Nephron progenitor cell (in vitro differentiated cells): ENCODE data around the gene CCDC152.

Source experiments
- DNase-seq: peaks from one replicate; pipeline ENCODE4 v3.0.0; 2021
- H3K27ac Mint-ChIP-seq: 2 replicates; pipeline ENCODE4 v1.8.0; 2021; ENCODE audit warnings: mild to moderate bottlenecking, moderate library complexity, mixed read lengths
- H3K27me3 Mint-ChIP-seq: 2 replicates; pipeline ENCODE4 v1.8.0; 2021; ENCODE audit warnings: mild to moderate bottlenecking, low read depth, mixed read lengths; ENCODE audit not compliant: poor library complexity
- H3K36me3 Mint-ChIP-seq: 2 replicates; pipeline ENCODE4 v1.8.0; 2021; ENCODE audit warnings: low read depth, mixed read lengths
- H3K4me1 Mint-ChIP-seq: 2 replicates; pipeline ENCODE4 v1.8.0; 2021; ENCODE audit warnings: mixed read lengths
- H3K4me3 Mint-ChIP-seq: 2 replicates; pipeline ENCODE4 v1.8.0; 2021; ENCODE audit warnings: mild to moderate bottlenecking, moderate library complexity, mixed read lengths
- H3K9me3 Mint-ChIP-seq: 2 replicates; pipeline ENCODE4 v1.8.0; 2021; ENCODE audit warnings: mild to moderate bottlenecking, moderate library complexity, mixed read lengths
- TF ChIP-seq, protein P1 (sequence below): fragments of 200-600 bp; sonication (generic); IDR thresholded peaks from 2 replicates; pipeline ENCODE4 v1.5.0; 2021; ENCODE audit warnings: antibody characterized with exemption

CCDC152 gene

DNA sequence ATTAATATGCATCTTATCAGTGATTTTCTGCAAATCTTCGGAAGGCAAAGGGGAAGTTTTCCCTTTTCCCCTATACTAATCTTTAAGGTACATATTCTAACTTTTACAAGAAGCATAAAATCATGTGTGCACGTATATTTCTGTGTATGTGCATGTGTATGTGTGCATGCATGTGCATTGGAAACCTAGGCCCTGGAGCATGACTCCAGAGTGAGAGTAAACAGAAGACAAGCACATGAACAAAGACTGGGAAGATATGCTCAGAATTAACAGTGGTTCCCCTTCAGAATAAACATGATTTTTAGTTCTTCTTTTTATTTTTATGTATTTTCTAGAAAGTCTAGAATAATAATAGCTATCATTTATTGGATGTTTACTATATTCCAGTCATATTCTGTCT lies 65.9 kb downstream of the CCDC152 start:
- no peaks in the 10 kb centered on the region for H3K9me3 Mint-ChIP-seq
- H3K27me3 Mint-ChIP-seq: peaks cover 2% of the 10 kb centered on the region
- H3K4me1 Mint-ChIP-seq: no peaks in the 10 kb centered on the region
- H3K4me3 Mint-ChIP-seq: no peak overlapping the region
- H3K36me3 Mint-ChIP-seq: no peaks in the 10 kb centered on the region
- DNase-seq: no peak
- TF ChIP-seq, protein P1, sequence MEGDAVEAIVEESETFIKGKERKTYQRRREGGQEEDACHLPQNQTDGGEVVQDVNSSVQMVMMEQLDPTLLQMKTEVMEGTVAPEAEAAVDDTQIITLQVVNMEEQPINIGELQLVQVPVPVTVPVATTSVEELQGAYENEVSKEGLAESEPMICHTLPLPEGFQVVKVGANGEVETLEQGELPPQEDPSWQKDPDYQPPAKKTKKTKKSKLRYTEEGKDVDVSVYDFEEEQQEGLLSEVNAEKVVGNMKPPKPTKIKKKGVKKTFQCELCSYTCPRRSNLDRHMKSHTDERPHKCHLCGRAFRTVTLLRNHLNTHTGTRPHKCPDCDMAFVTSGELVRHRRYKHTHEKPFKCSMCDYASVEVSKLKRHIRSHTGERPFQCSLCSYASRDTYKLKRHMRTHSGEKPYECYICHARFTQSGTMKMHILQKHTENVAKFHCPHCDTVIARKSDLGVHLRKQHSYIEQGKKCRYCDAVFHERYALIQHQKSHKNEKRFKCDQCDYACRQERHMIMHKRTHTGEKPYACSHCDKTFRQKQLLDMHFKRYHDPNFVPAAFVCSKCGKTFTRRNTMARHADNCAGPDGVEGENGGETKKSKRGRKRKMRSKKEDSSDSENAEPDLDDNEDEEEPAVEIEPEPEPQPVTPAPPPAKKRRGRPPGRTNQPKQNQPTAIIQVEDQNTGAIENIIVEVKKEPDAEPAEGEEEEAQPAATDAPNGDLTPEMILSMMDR: no peak
- H3K27ac Mint-ChIP-seq: no peak overlapping the region

DNA sequence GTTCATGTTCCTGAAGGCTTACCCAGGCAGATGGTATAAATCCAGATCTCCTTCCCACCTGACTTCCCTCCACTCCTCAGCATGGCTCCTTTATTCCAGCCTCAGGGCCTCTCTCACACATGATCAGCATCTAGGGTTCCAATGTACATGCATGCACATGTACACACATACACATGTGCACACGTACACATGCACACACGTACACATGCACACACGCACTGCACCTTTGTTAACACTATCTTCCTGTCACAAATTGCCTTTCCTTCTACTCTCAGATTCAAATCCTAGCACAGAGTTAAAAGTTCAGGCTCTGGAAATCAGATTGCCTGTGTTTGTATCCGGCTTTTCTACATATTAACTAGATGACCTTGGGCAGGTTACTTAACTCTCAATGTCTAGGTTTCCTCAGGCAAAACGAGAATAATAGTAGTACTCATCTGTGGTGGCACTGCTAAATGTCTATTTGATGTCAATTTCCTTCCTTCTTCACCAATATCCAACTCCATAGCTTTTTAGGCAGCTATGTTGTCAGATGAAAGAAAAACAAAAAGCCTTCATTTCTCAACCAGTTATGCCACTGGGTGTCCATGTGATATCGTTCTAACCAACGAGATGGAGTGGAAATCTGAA lies 67.8 kb downstream of the CCDC152 start:
- no peak overlapping the region for H3K27ac Mint-ChIP-seq
- H3K4me3 Mint-ChIP-seq: no peak overlapping the region
- no peaks in the 10 kb centered on the region for H3K9me3 Mint-ChIP-seq
- no peaks in the 10 kb centered on the region for H3K27me3 Mint-ChIP-seq
- no peaks in the 10 kb centered on the region for H3K4me1 Mint-ChIP-seq
- DNase-seq: no peak
- TF ChIP-seq, protein P1: no peak
- no peaks in the 10 kb centered on the region for H3K36me3 Mint-ChIP-seq

DNA sequence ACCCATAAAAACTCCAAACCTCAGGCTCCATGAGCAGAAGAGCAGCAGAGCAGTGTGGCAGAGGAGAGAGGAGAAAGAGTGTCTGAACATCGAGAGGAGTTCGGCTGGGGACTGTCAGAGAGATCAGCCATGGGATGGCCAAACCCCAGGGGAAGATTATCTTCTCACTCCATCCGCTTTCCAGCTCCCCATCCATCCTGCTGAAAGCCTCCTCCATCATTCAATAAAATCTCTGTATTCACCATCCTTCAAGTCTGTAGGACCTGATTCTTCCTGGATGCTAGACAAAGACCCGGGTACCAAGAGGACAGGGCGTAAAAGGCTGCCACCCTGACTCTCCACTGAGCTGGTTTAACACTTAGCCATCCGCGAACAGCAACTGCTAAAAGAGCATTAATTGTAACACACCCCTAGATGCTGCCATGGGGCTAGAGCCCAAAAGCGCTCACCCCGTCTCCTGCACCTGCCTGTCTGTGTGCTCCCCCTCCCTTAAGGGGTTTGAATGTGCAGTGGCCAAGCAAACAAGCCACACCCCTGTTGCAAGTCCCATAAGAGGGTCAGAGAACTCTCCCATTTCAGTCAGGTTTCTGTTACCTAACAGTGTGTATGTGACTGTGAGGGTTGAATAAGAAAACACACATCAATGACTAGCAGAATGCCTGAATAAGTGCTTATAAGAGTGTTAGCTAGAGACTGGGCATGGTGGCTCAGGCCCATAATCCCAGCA lies 69.0 kb downstream of the CCDC152 start:
- Mint-ChIP-seq H3K4me3 (no peak overlapping the region), H3K9me3 (no peaks in the 10 kb centered on the region), H3K36me3 (no peaks in the 10 kb centered on the region), H3K4me1 (no peaks in the 10 kb centered on the region), H3K27me3 (peaks cover 3% of the 10 kb centered on the region), H3K27ac (no peak overlapping the region)
- no peak for DNase-seq
- TF ChIP-seq, protein P1: no peak

DNA sequence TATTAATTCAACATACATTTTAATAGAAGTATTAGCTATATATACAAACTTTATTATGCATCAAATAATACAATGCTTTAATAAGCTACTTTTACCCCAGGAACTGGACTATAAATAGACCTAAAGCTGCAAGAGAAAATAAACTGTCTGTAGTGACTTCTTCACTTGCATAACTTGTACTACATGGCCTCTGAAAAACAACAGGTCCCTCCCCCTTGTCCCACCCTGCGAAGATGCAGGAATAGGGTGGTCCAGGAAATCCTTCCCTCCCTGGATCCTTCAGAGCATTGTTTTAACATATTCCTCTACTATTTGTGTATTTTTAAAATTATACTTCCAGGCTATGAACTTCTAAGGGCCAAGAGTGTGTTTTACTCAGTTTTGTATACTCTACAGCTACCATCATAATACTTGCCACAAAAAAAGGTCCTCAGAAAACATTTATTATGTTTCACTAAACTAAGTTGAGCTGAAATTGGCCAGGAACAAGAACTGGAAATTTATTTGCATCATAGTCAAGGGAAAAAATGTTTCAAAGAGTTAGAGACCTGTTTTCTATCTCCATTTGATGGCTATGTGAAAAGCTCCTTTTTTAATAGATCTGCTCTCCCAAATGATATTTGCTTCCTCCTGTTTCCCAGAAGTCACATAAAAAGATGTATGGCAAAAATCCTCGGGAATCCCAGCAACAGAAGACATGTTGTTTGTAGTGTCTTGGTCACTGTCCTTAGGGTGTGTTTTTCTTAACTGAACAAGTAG lies 70.3 kb downstream of the CCDC152 start:
- H3K36me3 Mint-ChIP-seq: no peaks in the 10 kb centered on the region

DNA sequence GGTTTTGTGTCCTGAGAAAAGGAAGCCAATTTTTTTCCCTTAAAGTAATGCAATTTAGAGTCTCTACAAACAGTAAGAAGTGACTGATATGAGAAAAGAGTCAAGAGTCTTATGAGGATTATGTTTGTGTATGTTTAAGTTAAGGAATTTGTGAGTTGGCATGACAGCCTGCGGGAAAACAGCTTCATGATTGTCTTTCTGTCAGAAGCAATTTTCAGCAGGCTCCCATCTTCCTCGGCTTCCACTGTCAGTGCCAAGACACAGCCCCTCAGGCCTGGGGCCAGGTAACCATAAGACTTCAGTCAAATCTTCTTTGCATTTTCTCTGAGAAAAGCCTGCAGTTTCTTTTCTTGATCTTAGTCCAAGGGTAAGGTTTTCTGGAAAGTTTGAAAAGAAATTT lies 72.1 kb downstream of the CCDC152 start:
- Mint-ChIP-seq H3K4me3 (no peak overlapping the region), H3K27ac (no peak overlapping the region), H3K4me1 (no peaks in the 10 kb centered on the region), H3K9me3 (no peaks in the 10 kb centered on the region), H3K27me3 (peaks cover 7% of the 10 kb centered on the region), H3K36me3 (no peaks in the 10 kb centered on the region)
- TF ChIP-seq, protein P1: no peak
- no peak for DNase-seq

More for the DNA sequence above, 70.3 kb downstream of the CCDC152 start:
- Mint-ChIP-seq H3K27ac (no peak overlapping the region), H3K9me3 (no peaks in the 10 kb centered on the region), H3K27me3 (peaks cover 7% of the 10 kb centered on the region), H3K4me1 (no peaks in the 10 kb centered on the region), H3K4me3 (no peak overlapping the region)
- TF ChIP-seq, protein P1: no peak
- DNase-seq: no peak
